Measurements from ENCODE around the gene SDK2. TPM values are rescaled to one million over a fixed set of nuclear protein-coding genes. Genes with fewer than 3 reads are reported as not detected.

SDK2 gene
- total RNA-seq, 4 donors from 2014 or later, result 1.5 to 7.0 (median 3.7) TPM

GRCh38 chr17:73427198-73427597 lies 217.0 kb downstream of the SDK2 start:
- no peaks in the 10 kb centered on the region for H3K9me3 ChIP-seq
- intact Hi-C loops (cut with DNase I), result loop anchor here (5.0 kb wide), 1 partner anchor 750 kb away; no protein-coding TSS in a partner anchor
- no peak for TF ChIP-seq CTCF (IDR thresholded peaks at IDR 0.05)
- TF ChIP-seq POLR2A (IDR thresholded peaks at IDR 0.05), result no peak
- no peaks in the 10 kb centered on the region for H3K27me3 ChIP-seq
- no peak for DNase-seq
- peaks cover 0 to 4% of the 10 kb centered on the region in 2 donors for H3K4me1 ChIP-seq
- no peak overlapping the region for H3K4me3 ChIP-seq (replicated peaks in 1 of 3)
- H3K36me3 ChIP-seq, result no peaks in the 10 kb centered on the region
- no peak overlapping the region for H3K27ac ChIP-seq

GRCh38 chr17:73424571-73424970 lies 219.7 kb downstream of the SDK2 start:
- DNase-seq, result no peak
- intact Hi-C loops (cut with DNase I), result no loop called here
- WGBS, 2 donors, result 85 to 88% methylated on average over 6 of the region's 6 CpGs

GRCh38 chr17:73423806-73424205 lies 220.4 kb downstream of the SDK2 start:
- Histone ChIP-seq H3K4me1 (no peaks in the 10 kb centered on the region), H3K27ac (no peak overlapping the region), H3K9me3 (no peaks in the 10 kb centered on the region), H3K27me3 (no peaks in the 10 kb centered on the region), H3K36me3 (no peaks in the 10 kb centered on the region), H3K4me3 (replicated peaks in 1 of 3) (no peak overlapping the region)
- WGBS, 2 donors, result 92 to 93% methylated on average over 12 to 19 of the region's 19 CpGs
- intact Hi-C loops (cut with DNase I), result no loop called here
- TF ChIP-seq POLR2A (IDR thresholded peaks at IDR 0.05), result no peak
- TF ChIP-seq CTCF (IDR thresholded peaks at IDR 0.05), result no peak
- DNase-seq, result no peak

More at GRCh38 chr17:73424571-73424970, 219.7 kb downstream of the SDK2 start:
- Histone ChIP-seq H3K27me3 (no peaks in the 10 kb centered on the region), H3K4me3 (replicated peaks in 1 of 3) (no peak overlapping the region), H3K27ac (no peak overlapping the region), H3K4me1 (peaks cover 0 to 1% of the 10 kb centered on the region in 2 donors), H3K9me3 (no peaks in the 10 kb centered on the region), H3K36me3 (no peaks in the 10 kb centered on the region)
- TF ChIP-seq CTCF (IDR thresholded peaks at IDR 0.05), result no peak
- no peak for TF ChIP-seq POLR2A (IDR thresholded peaks at IDR 0.05)

GRCh38 chr17:73423159-73423715 lies 221.0 kb downstream of the SDK2 start:
- no peak for DNase-seq
- Histone ChIP-seq H3K27ac (no peak overlapping the region), H3K4me3 (replicated peaks in 1 of 3) (no peak overlapping the region), H3K9me3 (no peaks in the 10 kb centered on the region), H3K27me3 (no peaks in the 10 kb centered on the region), H3K36me3 (no peaks in the 10 kb centered on the region), H3K4me1 (no peaks in the 10 kb centered on the region)
- no peak for TF ChIP-seq CTCF (IDR thresholded peaks at IDR 0.05)
- intact Hi-C loops (cut with DNase I), result no loop called here
- WGBS, 2 donors, result 84 to 89% methylated on average over 8 to 18 of the region's 18 CpGs

GRCh38 chr17:73422121-73422520 lies 222.1 kb downstream of the SDK2 start:
- Histone ChIP-seq H3K36me3 (no peaks in the 10 kb centered on the region), H3K9me3 (no peaks in the 10 kb centered on the region), H3K4me3 (replicated peaks in 1 of 3) (no peak overlapping the region), H3K27ac (no peak overlapping the region), H3K27me3 (no peaks in the 10 kb centered on the region), H3K4me1 (no peaks in the 10 kb centered on the region)
- 92 to 95% methylated on average over 12 of the region's 12 CpGs for WGBS, 2 donors
- intact Hi-C loops (cut with DNase I), result no loop called here
- TF ChIP-seq POLR2A (IDR thresholded peaks at IDR 0.05), result no peak
- TF ChIP-seq CTCF (IDR thresholded peaks at IDR 0.05), result no peak
- DNase-seq, result no peak

Data from thyroid gland (tissue), 4 donors.